C1 segment of cervical spinal cord (tissue), 14 donors: ENCODE measurements around the gene UST.
A peak's percentile ranks its signal among the peaks of the same experiment; 100 is the strongest.
"Not testable (repeated sequence)": the region's sequence is repeated elsewhere in the genome, so short reads cannot be mapped to it uniquely, and the experiment has no call there.

ENCODE experiments used
- DNase-seq, 14 donors: peaks; one replicate each; lab custom pipeline; 2025; lab: John Stamatoyannopoulos, UW

Gene UST

DNA sequence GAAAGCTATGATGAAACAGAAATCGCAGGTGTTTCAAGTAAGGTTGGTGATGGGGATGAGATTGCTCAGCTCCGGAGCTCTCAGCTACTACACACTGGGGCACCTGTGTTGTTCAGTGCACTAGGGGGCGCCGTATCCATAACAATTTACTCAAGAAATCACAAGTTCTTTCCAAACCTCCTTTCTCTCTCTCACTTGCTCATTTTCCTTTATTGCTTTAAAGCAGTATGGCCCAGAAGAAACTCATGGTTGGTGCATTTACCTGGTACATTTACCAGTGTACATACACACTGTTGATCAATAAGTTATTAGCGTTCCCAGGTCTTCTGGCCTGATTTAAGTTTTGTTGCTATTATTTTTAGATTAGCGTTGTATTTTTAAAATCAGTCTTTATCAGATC, 335.5 kb downstream of the UST start:
- DNase-seq: peak in 11 of 14 donors; percentile 26 to 71 (median 36)

GRCh38 chr6:149084026-149084425, 337.2 kb downstream of the UST start:
- DNase-seq: no peak

GRCh38 chr6:149084808-149085556, 338.2 kb downstream of the UST start:
- DNase-seq: no peak

DNA sequence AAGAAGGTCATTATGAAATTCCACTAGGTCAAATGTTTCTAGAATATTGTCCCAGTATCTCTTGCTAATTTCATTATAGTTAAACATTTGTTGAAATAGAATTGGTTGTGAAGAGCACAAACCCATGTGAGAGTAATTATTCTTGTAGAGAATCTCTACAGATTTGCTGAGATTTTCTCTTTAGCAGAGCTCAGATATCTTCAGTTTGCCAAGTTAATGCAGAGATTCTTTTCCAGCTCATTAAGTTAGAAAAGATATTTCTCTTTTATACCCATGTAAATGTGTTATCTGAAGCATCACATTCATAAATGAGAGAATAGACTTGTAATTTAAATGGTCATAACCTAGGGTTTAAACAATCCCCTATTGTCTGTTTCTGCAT, 338.7 kb downstream of the UST start:
- no peak for DNase-seq

GRCh38 chr6:149086363-149086762, 339.5 kb downstream of the UST start:
- no peak for DNase-seq

GRCh38 chr6:149087898-149088297, 341.1 kb downstream of the UST start:
- no peak for DNase-seq

DNA sequence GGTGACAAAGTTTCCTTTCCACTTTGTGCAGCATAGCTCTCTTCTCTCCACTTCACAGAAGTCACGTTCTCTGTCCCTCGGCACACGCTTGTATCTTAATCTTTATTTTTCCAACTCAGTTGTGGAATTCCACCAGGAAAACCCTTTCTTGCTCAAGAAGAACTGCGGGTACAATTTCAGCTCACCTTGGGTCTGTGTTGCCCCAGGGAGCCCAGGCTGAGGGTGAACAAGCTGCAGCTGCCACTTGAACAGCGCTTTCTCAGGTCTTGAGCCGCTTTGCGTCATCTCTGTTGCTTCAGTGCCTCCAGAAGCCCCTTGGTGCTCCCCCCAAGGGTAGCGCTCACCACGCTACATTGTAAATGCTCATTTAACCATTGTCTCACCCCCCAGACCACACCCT, 341.5 kb downstream of the UST start:
- no peak for DNase-seq

GRCh38 chr6:149089510-149089909, 342.7 kb downstream of the UST start:
- DNase-seq: no peak

GRCh38 chr6:149090937-149091336, 344.1 kb downstream of the UST start:
- no peak for DNase-seq

- no peak for DNase-seq
Measured at GRCh38 chr6:149093643-149094042, 346.8 kb downstream of the UST start.

DNA sequence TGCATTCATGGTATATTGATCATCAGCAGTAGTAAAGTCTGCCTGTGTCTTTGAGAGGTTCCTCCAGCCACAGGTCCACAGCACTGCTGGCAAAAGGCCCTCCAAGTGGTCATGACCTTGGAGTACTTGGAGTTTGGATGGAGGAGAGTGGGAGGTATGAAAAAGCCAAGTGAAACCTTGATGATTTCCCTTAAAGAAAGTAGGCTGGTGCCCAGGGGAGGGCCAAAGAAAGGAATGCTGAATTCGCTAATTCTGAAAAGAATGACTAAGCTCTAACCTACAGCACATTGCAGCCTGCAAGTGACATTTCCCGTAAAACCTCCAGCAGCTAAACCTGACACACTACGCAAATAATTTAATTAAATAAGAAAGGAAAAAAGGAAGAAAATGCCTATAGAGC, 347.3 kb downstream of the UST start:
- DNase-seq: no peak

GRCh38 chr6:149094934-149095351, 348.1 kb downstream of the UST start:
- DNase-seq: no peak

DNA sequence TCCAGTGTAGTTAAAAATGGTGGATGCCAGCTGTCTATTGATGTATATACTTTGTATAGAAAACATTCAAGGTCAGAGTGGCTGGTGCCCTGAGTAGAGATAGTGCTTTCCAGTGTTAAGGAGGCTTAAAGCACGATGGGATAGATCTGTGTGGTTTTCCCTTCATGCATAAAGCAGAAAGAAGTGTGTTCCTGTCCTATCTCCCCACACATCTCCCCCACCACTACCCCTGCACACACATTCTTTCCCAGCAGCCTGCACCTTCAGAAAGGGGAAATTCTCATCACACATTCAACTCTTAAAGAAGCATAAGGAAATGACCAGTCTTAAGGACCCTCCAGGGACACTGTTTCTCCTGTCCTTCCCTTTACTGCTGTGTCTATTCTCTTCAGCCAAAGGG, 349.0 kb downstream of the UST start:
- no peak for DNase-seq

GRCh38 chr6:149097794-149098193, 351.0 kb downstream of the UST start:
- DNase-seq: no peak

DNA sequence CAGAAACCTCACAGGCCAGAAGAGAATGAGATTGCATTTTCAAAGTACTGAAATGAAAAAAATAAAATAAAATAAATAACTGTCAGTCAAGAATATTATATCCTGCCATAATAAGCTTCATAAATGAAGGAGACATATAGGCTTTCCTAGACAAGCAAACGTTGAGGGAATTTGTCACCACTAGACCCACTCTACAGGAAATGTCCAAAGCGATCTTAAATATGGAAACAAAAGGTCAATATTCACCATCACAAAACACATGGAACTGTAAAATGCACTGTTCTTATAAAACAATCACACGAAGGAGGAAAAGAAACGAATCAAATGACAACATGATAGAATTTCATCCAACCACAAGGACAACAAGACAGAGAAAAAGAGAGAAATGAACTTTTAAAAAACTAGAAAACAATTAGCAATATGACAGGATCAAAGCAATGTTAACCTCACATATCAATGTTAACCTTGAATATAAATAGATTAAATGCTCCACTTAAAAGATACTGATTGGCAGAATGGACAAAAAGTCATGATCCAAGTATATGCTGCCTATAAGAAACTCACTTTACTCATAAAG, 352.0 kb downstream of the UST start:
- no peak for DNase-seq

DNA sequence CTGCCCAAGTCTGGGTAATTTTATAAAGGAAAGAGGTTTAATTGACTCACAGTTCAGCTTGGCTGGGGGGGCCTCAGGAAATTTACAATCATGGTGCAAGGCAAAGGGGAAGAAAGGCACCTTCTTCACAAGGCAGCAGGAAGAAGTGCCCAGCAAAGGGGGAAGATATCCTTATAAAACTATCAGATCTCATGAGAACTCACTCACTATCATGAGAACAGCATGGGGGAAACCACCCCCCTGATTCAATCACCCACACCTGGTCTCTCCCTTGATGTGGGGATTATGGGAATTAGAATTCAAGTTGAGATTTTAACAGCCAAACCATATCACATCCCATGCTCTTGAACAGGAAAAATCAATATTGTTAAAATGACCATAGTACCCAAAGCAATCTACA, 355.5 kb downstream of the UST start:
- DNase-seq: no peak

- DNase-seq: not testable (repeated sequence)
Measured at GRCh38 chr6:149103950-149104349, 357.1 kb downstream of the UST start.

GRCh38 chr6:149107520-149107919, 360.7 kb downstream of the UST start:
- no peak for DNase-seq

DNA sequence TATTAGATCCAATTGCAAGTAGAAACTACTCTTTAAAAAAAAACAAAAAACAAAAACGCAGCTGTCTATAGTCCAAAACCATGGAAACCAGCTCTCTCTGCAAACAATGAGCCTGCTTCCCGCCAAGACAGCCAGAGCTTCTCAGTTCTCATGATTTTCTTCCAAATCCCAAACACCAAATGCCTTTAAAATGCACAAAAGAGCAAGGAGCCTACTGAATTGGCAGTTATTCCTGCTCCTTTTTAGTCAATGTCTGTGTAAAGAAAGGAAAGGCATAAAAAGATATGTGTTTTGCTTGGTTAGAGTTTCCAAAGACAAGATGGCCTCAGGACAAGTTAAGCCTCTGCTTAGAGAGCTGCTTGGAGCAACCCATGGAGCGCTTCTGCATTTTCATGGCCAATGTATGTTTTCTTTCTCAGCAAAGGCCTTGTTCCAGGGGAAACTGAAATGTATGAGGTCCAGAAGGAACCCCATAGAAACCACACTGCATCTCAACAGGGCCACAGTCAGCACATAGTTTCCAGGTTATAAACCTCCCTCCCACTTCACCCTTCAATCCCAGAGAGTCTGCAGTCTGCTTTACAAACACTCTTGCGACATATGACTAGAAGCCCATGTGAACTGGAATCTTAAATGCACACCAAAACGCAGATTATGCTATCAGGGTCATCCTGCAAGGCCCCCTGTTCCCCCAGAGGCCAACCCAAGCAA, 361.4 kb downstream of the UST start:
- DNase-seq: peak in 4 of 14 donors; percentile 7 to 29 (median 20)

DNA sequence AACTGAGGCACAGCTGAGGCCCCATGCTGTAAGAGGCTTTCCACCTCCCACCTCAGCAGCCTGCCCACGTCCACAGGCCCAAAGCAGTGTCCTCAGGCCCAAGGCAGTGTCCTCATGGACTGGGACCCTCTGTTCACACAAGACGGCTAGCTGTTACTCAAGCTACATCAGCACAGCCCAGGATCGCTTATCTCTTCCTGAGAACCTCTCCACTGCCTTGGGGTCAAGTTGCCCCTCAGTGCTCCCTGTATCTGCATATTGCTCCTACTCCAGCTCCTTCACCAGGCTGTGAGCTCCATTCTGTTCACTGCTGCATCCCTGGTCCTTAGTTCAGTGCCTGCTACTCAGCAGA, 361.9 kb downstream of the UST start:
- no peak for DNase-seq

DNA sequence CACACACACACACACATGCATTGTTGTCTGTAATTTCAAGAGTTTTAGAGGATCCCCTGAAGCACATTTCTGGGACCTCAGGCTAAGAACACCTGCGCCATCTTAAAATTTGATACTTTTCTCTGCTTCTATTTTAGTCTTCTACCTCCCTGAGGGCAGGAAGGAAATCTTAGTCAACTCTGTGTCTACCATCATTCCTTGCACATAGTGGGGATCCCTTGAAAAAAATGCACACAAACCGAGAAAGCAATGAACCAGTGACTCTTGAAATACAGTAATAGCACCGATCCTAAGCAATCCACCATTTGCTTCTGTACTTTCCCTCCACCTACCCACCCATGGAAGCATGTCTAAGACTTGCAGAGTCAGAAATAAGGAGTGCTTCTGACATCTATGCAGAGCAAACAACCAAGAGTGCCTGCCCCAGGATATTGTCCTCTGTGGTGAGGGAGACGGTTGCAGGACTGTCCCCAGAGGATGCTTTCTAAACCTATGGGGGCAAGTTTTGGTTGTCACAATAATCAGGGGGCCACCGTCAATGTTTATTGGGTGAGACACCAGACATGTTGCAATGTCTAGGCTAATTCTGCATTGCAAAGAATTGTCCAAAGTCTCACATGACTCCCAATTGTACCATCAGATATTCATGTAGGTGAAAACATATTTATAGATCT, 362.7 kb downstream of the UST start:
- no peak for DNase-seq

- no peak for DNase-seq
Measured at GRCh38 chr6:149111556-149112115, 364.8 kb downstream of the UST start.
